GM19467 (cell line): ENCODE data around the gene PSD.

Experiments used
- ATAC-seq: cut with Tn5 transposase; IDR thresholded peaks from one replicate; pipeline ENCODE4 v1.9.1; 2021; ENCODE audit warnings: mild to moderate bottlenecking, moderate library complexity; ENCODE audit not compliant: unreplicated experiment

Gene PSD

GRCh38 chr10:102405632-102406031 is 13.0 kb downstream of the PSD start:
- ATAC-seq = no peak

- ATAC-seq = no peak
These were observed 13.4 kb downstream of the PSD start for GRCh38 chr10:102405108-102405571.

- ATAC-seq = no peak
These were observed 14.1 kb downstream of the PSD start for GRCh38 chr10:102404361-102405107.

GRCh38 chr10:102403115-102403514 is 15.5 kb downstream of the PSD start:
- no peak for ATAC-seq

GRCh38 chr10:102402512-102402896 is 16.1 kb downstream of the PSD start:
- no peak for ATAC-seq

GRCh38 chr10:102401735-102402511 is 16.7 kb downstream of the PSD start:
- ATAC-seq = no peak

GRCh38 chr10:102401342-102401654 is 17.3 kb downstream of the PSD start:
- no peak for ATAC-seq

- no peak for ATAC-seq
These were observed 17.8 kb downstream of the PSD start for GRCh38 chr10:102400598-102401341.

GRCh38 chr10:102400076-102400475 is 18.5 kb downstream of the PSD start:
- no peak for ATAC-seq

GRCh38 chr10:102399217-102400021 is 19.2 kb downstream of the PSD start:
- no peak for ATAC-seq

GRCh38 chr10:102398172-102399020 is 20.2 kb downstream of the PSD start:
- no peak for ATAC-seq

GRCh38 chr10:102397222-102398171 is 21.1 kb downstream of the PSD start:
- no peak for ATAC-seq

- ATAC-seq = no peak
These were observed 21.8 kb downstream of the PSD start for GRCh38 chr10:102396730-102397151.

- no peak for ATAC-seq
These were observed 22.3 kb downstream of the PSD start for GRCh38 chr10:102396317-102396650.

- ATAC-seq = no peak
These were observed 22.9 kb downstream of the PSD start, which contains the start of gene NFKB2 for GRCh38 chr10:102395400-102396316. NFKB2 (plus strand) TSS chr10:102395705; CDS start chr10:102395960, 255 bp downstream.

GRCh38 chr10:102394801-102395399 is 23.7 kb downstream of the PSD start:
- no peak for ATAC-seq

GRCh38 chr10:102394079-102394800 is 24.3 kb downstream of the PSD start:
- ATAC-seq = peak; percentile 78
